ENCODE results near the gene LIN7C.
A peak's percentile ranks its signal among the peaks of the same experiment; 100 is the strongest.

LIN7C gene

DNA sequence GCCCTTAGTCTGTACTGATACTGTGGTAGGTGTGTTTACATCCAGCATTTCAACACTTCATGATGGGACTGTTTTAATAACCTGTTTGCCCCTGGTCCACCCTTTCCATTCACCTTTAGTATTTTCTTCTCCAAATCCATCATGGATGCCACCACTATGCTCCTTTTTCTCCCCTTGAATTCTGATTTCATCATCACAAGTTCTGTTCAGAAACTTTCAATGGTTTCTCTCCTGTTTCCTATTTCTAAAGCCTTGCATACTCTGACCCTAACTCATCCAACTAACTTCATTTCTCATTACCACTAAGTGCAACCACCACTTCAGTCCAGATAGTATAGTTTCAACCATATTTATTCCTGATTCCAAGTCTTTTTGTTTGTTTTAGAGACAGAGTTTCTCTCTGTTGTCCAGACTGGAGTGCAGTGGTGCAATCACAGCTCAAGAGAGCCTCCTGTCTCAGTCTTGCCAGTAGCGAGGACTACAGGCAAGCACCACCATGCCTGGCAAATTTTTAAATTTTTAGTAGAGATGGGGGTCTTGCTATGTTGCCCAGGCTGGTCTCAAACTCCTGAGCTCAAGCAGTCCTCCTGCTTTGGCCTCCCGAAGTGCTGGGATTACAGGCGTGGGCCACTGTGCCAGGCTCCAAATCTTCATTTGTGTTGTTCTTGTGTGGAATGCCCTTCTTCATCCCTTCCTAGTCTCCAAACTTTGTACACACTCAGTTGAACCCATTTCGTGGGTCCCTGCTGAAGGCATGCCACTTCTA lies 1.2 kb upstream of the LIN7C start:
- no peak for DNase-seq

GRCh38 chr11:27505781-27506180 lies 788 bp downstream of the LIN7C start:
- DNase-seq, result no peak

GRCh38 chr11:27504205-27504604 lies 2.4 kb downstream of the LIN7C start:
- no peak for DNase-seq

- no peak for DNase-seq
Measured at GRCh38 chr11:27501100-27501499, 5.5 kb downstream of the LIN7C start.

- DNase-seq, result no peak
Measured at GRCh38 chr11:27497911-27498310, 8.7 kb downstream of the LIN7C start.

- peak; percentile 67 for DNase-seq
Measured at GRCh38 chr11:27497284-27497866, 9.2 kb downstream of the LIN7C start.

GRCh38 chr11:27496461-27496860 lies 10.1 kb downstream of the LIN7C start:
- no peak for DNase-seq

- DNase-seq, result no peak
Measured at GRCh38 chr11:27495710-27496300, 10.8 kb downstream of the LIN7C start.

GRCh38 chr11:27489092-27489491 lies 17.5 kb downstream of the LIN7C start:
- DNase-seq, result no peak

DNA sequence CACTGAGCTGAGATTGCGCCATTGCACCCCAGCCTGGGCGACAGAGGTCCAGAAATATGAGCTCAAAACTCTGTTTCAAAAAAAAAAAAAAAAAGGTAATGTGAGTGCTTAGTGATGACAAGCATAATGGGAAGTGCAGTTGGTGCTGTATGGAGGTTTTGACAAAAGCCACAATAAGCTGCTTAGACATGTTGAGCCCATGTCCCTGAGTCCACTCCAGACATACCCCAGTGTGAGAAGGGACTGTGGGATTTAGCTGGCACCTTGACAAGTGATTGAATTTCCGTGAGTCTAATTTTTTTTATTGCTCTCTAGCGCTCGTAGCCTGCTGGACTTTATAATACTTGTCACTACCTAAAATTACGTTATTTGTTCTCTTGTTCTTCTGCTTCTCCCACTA lies 18.9 kb downstream of the LIN7C start:
- DNase-seq, result no peak

- peak; percentile 94 for DNase-seq
Measured at GRCh38 chr11:27485930-27486773, 20.4 kb downstream of the LIN7C start.

GRCh38 chr11:27482793-27483192 lies 23.8 kb downstream of the LIN7C start:
- no peak for DNase-seq

DNA sequence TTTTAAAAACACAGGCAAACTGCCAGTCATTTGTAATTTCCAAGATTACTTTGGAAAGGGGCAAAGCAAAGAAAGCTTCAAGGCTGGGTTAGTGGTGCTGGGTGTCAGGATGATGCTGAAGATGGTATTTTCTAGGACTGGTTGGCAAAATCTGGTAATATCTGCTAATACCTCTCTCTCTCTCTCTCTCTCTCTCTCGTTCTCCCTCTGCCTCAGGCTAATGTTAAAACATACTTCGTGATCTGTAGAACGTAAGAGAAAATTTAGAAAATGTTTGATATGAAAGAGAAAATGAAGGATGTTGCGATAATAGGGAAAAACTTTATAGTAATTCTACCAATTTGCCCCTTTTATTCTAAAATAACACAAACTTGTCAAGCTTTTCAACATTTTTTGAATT lies 24.6 kb downstream of the LIN7C start:
- DNase-seq, result no peak

- no peak for DNase-seq
Measured at GRCh38 chr11:27477831-27478230, 28.7 kb downstream of the LIN7C start.

- DNase-seq, result no peak
Measured at GRCh38 chr11:27477243-27477642, 29.3 kb downstream of the LIN7C start.

DNA sequence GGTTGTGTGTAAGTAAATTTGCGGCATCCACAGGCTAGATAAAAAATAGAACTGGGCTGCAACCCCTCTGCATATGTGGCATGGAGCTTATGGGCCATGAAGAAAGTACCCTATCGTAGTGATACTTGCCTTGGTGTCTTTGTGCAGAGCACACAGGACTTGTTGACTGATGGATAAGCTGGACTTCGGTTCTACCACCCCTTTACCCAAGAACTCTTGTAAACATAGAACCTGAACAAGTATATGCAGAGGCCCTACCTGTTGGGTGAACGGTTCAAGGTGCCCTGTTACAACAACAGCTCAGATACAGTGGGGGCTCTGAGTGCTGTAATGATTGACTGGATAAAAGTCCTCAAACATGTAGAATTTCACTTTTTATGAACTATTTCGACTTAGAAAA lies 30.9 kb downstream of the LIN7C start:
- DNase-seq, result no peak

- no peak for DNase-seq
Measured at GRCh38 chr11:27473017-27473406, 33.6 kb downstream of the LIN7C start.

DNA sequence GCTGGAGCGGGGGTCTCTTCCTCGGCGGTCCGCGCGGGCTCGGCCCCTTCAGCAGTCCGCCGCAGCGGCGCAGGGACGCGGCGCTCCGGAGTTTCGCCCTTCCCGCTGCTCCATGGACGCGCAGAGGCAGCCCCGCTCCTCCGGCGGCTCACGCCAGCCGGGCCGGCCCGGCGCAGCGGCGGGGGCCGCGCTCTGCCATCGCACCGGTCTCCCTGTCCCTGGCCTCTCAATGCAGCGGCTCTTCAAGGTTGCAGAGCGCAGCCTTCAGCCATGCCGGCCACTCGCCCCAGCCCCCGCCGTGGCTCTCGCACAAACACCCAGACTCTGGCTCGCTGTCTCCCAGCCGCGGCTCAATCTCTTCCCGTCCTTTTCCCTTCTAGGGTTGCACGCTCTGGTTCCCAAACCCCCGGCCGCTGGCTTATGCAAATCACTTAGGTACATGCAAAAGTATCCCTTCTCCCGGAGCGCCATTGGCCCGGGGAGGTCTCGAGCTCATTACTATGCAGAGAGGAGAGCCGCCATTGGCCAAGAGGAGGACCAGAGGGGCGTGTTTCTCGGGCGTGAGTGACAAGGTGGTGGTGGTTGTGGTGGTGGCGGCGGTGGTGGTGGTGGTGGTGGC lies 34.1 kb downstream of the LIN7C start, which contains the start of gene LGR4:
LGR4 (minus strand) TSS at position 393 of the 619 bp plus-strand sequence. CDS start 488 bp downstream, outside the sequence.
- peak; percentile 98 for DNase-seq

DNA sequence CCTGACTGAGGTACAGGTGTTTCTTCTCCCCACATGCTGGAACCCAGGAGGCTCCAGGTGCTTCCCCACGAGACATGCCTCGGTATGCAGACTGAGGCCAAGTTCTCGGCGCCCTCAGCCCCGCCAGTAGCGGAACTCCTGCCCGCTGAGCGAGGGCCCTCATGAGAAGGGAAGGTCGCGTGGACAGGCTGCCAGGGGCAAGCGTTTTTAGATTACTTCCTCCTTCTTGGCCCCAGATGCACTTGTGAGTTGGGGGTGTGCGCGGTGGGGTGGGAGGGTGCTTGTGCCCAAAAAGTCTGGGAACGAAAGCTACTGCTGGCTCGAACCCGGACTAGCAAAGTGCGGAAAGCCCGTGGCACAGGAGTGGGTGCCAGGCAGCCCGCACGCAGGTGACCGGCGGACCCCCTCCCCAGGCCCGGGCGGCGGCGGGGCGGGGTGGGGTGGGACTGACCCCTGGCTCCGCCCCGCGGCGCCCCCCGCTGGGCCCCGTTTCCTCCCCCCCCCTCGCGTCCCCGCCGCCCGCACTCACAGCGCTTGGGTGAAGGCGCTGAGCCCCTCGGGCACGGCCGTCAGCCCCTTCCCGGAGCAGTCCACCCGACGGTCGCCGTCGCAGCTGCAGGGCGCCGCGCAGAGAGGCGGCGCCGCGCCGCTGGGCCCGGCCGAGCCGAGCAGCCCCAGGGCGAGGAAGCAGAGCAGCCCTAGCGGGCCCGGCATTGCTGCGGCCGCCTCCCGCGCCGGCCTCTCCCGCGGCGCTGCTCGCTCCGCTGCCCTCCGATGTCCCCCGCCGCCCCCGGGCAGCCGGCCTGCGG lies 34.8 kb downstream of the LIN7C start:
- peak; percentile 81 for DNase-seq

DNA sequence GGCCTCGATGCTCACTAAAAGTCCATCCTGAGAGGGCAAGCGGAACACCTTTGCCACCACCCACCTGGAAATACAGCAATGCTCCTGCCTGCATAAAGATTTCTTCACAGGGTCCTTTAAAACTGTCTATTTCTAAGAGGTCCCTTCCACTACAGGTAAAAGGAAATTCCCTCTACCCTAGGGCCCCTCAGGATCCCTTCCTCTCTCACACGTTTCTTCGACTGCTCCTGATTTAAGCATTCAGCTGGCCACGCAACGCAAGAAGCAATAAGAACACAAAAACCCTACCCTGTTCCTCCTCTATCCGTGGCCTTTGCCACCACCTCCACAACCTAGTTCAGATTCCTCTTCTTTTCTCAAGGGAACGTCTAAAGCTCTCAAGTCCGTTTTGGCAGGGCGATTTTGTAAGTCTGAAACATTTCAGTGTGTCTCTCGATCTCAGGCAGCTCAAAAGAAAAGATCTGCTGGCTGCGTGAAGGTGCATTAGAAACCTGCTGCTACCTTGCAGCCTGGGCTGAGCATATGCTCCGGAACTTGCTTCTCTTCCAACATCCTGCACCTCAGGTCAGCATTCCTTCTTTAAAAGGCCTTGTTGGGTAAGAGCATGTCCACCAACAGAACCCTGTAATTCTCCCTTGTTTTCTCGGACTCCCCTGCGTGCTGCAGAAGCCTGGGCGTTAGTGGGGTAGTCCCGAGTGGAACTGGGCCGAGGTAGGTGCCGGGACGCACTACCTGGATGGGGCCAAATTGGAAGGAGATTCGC lies 35.6 kb downstream of the LIN7C start:
- DNase-seq, result peak; percentile 75

GRCh38 chr11:27470166-27470565 lies 36.4 kb downstream of the LIN7C start:
- peak; percentile 58 for DNase-seq
